Measurements from ENCODE around the gene GRIA3. TPM values are rescaled to one million over a fixed set of nuclear protein-coding genes. Genes with fewer than 3 reads are reported as not detected.

The GRIA3 gene
- total and polyA plus RNA-seq, 4 donors: 0.05 to 2.0 (median 0.37) TPM

GRCh38 chrX:123493857-123494256 is 309.8 kb downstream of the GRIA3 start:
- WGBS, 2 donors: 6 to 33% methylated on average over 1 of the region's 1 CpG
- Histone ChIP-seq H3K36me3 (ENCODE audit: control insufficient read depth in 4 of 4, insufficient read depth in 4 of 4, low read length in 4 of 4) (no peaks in the 10 kb centered on the region), H3K9ac (ENCODE audit: insufficient read depth in 1 of 2, low read length in 2 of 2) (no peak overlapping the region), H3K4me3 (no peak overlapping the region), H3K4me1 (ENCODE audit: control insufficient read depth in 5 of 5, insufficient read depth in 5 of 5, low read length in 5 of 5) (no peaks in the 10 kb centered on the region), H3K27me3 (ENCODE audit: control insufficient read depth in 3 of 3, insufficient read depth in 3 of 3, low read length in 2 of 3) (no peaks in the 10 kb centered on the region), H3K9me3 (ENCODE audit: control insufficient read depth in 4 of 4, insufficient read depth in 3 of 4, low read length in 3 of 4) (no peaks in the 10 kb centered on the region), H3K27ac (ENCODE audit: low read depth in 1 of 2, low read length in 1 of 2) (no peak overlapping the region)
- no peak for ATAC-seq (ENCODE audit: insufficient read depth, low FRiP score)
- TF ChIP-seq CTCF (IDR thresholded peaks at IDR 0.05; ENCODE audit: control extremely low read depth, extremely low read depth): no peak
- no peak for DNase-seq

DNA sequence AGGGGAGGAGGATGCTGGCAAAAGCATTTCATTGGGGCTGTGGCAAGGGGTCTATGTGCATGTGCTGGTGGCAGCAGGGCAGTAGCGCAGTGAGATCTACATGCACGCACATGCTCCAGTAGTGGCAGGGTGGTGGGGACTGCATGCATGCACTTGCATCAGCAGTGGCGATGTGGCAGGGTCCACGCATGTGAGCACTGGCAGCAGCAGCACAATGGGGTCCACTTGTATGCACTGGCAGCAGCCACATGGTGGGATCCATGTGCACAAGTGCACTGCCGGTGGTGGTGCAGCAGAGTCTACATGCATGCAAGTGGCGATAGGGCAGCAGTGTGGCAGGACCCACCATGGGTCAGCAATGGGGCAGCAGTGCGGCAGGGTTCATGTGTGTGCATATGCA is 315.7 kb downstream of the GRIA3 start:
- TF ChIP-seq CTCF (IDR thresholded peaks at IDR 0.05; ENCODE audit: control extremely low read depth, extremely low read depth): no peak
- peaks cover 0 to 3% (median 0%) of the 10 kb centered on the region in 3 donors for H3K27me3 ChIP-seq (ENCODE audit: control insufficient read depth in 3 of 3, insufficient read depth in 3 of 3, low read length in 2 of 3)
- no peaks in the 10 kb centered on the region for H3K36me3 ChIP-seq (ENCODE audit: control insufficient read depth in 4 of 4, insufficient read depth in 4 of 4, low read length in 4 of 4)
- H3K27ac ChIP-seq (ENCODE audit: low read depth in 1 of 2, low read length in 1 of 2): no peak overlapping the region
- H3K4me1 ChIP-seq (ENCODE audit: control insufficient read depth in 5 of 5, insufficient read depth in 5 of 5, low read length in 5 of 5): no peaks in the 10 kb centered on the region
- H3K9me3 ChIP-seq (ENCODE audit: control insufficient read depth in 4 of 4, insufficient read depth in 3 of 4, low read length in 3 of 4): peaks cover 0 to 8% (median 0%) of the 10 kb centered on the region in 4 donors
- H3K4me3 ChIP-seq: no peak overlapping the region
- H3K9ac ChIP-seq (ENCODE audit: insufficient read depth in 1 of 2, low read length in 2 of 2): no peak overlapping the region
- WGBS, 2 donors: 95 to 97% methylated on average over 7 of the region's 7 CpGs
- no peak for DNase-seq
- no peak for ATAC-seq (ENCODE audit: insufficient read depth, low FRiP score)

GRCh38 chrX:123504047-123504446 is 320.0 kb downstream of the GRIA3 start:
- H3K27me3 ChIP-seq (ENCODE audit: control insufficient read depth in 3 of 3, insufficient read depth in 3 of 3, low read length in 2 of 3): peaks cover 0 to 3% (median 0%) of the 10 kb centered on the region in 3 donors
- ATAC-seq (ENCODE audit: insufficient read depth, low FRiP score) (no peak), DNase-seq (no peak)
- no peak overlapping the region for H3K4me3 ChIP-seq
- no peak for TF ChIP-seq CTCF (IDR thresholded peaks at IDR 0.05; ENCODE audit: control extremely low read depth, extremely low read depth)
- H3K9ac ChIP-seq (ENCODE audit: insufficient read depth in 1 of 2, low read length in 2 of 2): no peak overlapping the region
- 79 to 97% methylated on average over 2 of the region's 2 CpGs for WGBS, 2 donors
- no peaks in the 10 kb centered on the region for H3K4me1 ChIP-seq (ENCODE audit: control insufficient read depth in 5 of 5, insufficient read depth in 5 of 5, low read length in 5 of 5)
- no peak overlapping the region for H3K27ac ChIP-seq (ENCODE audit: low read depth in 1 of 2, low read length in 1 of 2)
- no peaks in the 10 kb centered on the region for H3K36me3 ChIP-seq (ENCODE audit: control insufficient read depth in 4 of 4, insufficient read depth in 4 of 4, low read length in 4 of 4)
- H3K9me3 ChIP-seq (ENCODE audit: control insufficient read depth in 4 of 4, insufficient read depth in 3 of 4, low read length in 3 of 4): peaks cover 0 to 13% (median 0%) of the 10 kb centered on the region in 4 donors

- Histone ChIP-seq H3K9ac (ENCODE audit: insufficient read depth in 1 of 2, low read length in 2 of 2) (no peak overlapping the region), H3K27me3 (ENCODE audit: control insufficient read depth in 3 of 3, insufficient read depth in 3 of 3, low read length in 2 of 3) (peaks cover 0 to 3% (median 0%) of the 10 kb centered on the region in 3 donors), H3K27ac (ENCODE audit: low read depth in 1 of 2, low read length in 1 of 2) (no peak overlapping the region), H3K4me3 (no peak overlapping the region), H3K4me1 (ENCODE audit: control insufficient read depth in 5 of 5, insufficient read depth in 5 of 5, low read length in 5 of 5) (no peaks in the 10 kb centered on the region), H3K9me3 (ENCODE audit: control insufficient read depth in 4 of 4, insufficient read depth in 3 of 4, low read length in 3 of 4) (peaks cover 0 to 10% (median 0%) of the 10 kb centered on the region in 4 donors), H3K36me3 (ENCODE audit: control insufficient read depth in 4 of 4, insufficient read depth in 4 of 4, low read length in 4 of 4) (no peaks in the 10 kb centered on the region)
- TF ChIP-seq CTCF (IDR thresholded peaks at IDR 0.05; ENCODE audit: control extremely low read depth, extremely low read depth): no peak
- 56 to 80% methylated on average over 3 of the region's 3 CpGs for WGBS, 2 donors
- ATAC-seq (ENCODE audit: insufficient read depth, low FRiP score) (no peak), DNase-seq (no peak)
These were observed 320.7 kb downstream of the GRIA3 start for GRCh38 chrX:123504630-123505270.
